Measurements from ENCODE around the gene KY.

KY gene

DNA sequence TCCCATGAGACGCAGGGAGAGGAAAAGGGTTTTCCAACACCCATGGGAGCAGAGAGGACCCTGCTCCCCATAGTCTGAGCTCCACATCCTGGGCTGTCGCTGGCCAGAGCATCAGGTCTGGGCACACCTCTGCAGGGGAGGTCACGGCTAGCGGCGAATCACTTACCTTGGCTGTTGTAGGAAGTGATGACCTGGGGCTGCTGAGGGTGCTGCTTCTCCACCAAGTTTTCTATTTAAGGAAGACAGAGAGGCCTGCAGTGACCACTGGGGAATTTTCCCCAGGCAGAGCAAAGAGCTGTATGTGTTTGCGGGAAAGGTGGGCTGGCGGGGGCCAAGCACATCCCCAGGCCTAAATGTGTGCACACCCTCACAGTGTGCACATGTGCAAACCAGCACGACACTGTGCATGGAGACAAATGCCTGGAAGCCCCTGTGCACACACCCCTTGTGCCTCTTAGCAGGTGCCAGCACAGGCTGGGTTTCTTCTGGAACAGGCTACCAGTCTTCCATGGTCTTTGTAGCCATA is 7.6 kb downstream of the KY start:
- TF ChIP-seq FOXP2 (optimal IDR thresholded peaks at IDR 0.05; ENCODE audit: borderline replicate concordance, extremely low read depth, extremely low read length, insufficient read depth) (no peak), POLR2AphosphoS5 (IDR thresholded peaks at IDR 0.05; ENCODE audit: low read depth, low read length) (no peak), SIN3A (IDR thresholded peaks at IDR 0.05; ENCODE audit: borderline replicate concordance, insufficient read depth, low read length) (no peak), TAF1 (IDR thresholded peaks at IDR 0.05; ENCODE audit: borderline replicate concordance, insufficient read depth, low read length) (no peak)

DNA sequence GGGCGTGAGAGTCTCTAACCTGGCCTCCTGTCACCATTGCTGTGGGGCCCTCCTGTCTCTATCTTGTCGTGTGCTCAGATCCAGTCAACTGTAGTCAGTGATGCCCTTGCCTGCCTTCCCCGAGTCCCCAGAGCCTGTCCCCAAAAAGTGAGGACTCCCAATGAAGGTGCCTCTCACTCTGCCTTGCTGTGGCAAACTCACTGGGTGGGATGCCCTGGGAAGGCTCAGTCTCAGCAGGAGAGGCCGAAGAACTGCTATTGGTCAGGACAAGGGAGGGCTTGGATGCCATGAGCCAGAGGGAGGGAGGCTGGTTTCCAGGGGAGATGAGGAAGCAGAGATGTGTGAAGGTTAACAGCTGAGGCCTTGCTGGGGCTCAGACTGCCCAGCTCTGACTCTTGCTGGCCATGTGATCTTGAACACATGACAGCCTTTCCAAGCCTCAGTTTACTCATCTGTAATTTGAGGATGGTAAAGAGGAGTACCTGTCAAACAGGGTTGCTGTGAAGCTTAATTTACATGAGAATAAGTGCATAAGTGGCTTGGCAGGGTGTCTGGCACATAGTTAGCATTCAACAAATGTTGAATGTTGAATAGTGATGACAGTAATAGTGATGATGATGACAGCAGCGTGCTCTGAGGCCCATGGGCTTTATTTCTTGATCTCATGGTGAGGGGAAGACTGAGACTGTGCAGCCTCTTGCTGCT is 8.2 kb downstream of the KY start:
- TF ChIP-seq SIN3A (IDR thresholded peaks at IDR 0.05; ENCODE audit: borderline replicate concordance, insufficient read depth, low read length) = no peak
- TF ChIP-seq POLR2AphosphoS5 (IDR thresholded peaks at IDR 0.05; ENCODE audit: low read depth, low read length) = no peak
- no peak for TF ChIP-seq TAF1 (IDR thresholded peaks at IDR 0.05; ENCODE audit: borderline replicate concordance, insufficient read depth, low read length)

DNA sequence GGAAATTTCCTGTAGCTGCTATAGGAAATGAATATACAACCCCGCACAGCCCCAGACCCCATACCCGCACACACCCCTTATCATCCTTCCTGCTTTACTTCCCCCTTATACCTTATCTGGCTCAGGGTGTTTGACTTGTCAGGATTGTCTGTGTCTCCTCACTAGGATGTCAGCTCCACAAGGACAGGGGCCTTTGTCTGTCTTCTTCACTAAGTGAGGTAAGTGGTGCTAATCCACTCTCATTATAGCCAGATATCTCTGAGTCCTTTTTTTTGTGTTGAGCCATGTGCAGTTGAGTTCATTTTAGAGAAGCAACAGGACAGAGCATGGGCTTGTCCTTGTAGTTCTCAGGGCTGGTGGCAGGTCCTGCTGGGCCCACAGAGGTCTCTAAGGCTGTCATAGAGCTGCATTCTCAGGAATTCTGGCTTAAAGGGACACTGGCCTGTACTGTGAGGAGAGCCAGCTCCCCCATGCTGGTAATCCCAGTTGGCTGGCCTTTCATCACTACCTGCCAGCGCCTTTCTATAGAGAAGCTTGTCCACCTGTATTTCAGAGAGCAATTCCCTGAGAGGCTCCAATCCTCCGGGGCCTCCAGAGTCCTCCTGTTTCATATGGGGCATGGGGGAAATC is 9.0 kb downstream of the KY start:
- no peak for TF ChIP-seq POLR2AphosphoS5 (IDR thresholded peaks at IDR 0.05; ENCODE audit: low read depth, low read length)
- no peak for TF ChIP-seq FOXP2 (optimal IDR thresholded peaks at IDR 0.05; ENCODE audit: borderline replicate concordance, extremely low read depth, extremely low read length, insufficient read depth)
- TF ChIP-seq SIN3A (IDR thresholded peaks at IDR 0.05; ENCODE audit: borderline replicate concordance, insufficient read depth, low read length) = no peak
- TF ChIP-seq, protein P1, sequence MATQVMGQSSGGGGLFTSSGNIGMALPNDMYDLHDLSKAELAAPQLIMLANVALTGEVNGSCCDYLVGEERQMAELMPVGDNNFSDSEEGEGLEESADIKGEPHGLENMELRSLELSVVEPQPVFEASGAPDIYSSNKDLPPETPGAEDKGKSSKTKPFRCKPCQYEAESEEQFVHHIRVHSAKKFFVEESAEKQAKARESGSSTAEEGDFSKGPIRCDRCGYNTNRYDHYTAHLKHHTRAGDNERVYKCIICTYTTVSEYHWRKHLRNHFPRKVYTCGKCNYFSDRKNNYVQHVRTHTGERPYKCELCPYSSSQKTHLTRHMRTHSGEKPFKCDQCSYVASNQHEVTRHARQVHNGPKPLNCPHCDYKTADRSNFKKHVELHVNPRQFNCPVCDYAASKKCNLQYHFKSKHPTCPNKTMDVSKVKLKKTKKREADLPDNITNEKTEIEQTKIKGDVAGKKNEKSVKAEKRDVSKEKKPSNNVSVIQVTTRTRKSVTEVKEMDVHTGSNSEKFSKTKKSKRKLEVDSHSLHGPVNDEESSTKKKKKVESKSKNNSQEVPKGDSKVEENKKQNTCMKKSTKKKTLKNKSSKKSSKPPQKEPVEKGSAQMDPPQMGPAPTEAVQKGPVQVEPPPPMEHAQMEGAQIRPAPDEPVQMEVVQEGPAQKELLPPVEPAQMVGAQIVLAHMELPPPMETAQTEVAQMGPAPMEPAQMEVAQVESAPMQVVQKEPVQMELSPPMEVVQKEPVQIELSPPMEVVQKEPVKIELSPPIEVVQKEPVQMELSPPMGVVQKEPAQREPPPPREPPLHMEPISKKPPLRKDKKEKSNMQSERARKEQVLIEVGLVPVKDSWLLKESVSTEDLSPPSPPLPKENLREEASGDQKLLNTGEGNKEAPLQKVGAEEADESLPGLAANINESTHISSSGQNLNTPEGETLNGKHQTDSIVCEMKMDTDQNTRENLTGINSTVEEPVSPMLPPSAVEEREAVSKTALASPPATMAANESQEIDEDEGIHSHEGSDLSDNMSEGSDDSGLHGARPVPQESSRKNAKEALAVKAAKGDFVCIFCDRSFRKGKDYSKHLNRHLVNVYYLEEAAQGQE (IDR thresholded peaks at IDR 0.05; ENCODE audit: insufficient read depth in 1 of 2, low read depth in 2 of 2, low read length in 2 of 2) = no peak
- no peak for TF ChIP-seq TAF1 (IDR thresholded peaks at IDR 0.05; ENCODE audit: borderline replicate concordance, insufficient read depth, low read length)

DNA sequence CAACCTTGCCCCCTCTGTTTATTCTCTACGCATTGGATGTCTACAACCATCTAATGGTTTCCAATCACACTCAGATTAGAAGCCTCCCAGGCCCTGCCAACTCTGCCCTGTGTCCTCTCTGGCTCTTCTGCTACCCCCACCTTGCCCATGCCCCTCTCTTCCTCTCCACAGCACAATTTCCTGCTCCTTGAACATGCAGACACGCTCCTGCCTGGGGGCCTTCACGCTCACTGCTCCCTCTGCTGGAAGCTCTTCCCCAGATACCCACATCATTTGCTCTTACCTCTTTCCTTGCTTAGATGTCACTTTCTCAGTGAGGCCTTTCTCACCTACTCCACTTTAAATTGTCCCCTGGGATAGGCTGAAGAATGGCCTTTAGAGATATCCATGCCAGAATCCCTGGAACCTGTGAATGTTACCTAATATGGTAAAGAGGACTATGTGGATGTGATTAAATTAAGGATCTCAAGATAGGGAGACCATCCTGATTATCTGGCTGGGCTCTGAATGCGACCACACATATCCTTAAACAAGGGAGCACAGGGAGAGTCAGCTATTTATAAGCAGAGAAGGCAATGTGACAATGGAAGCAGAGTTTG is 9.9 kb downstream of the KY start:
- TF ChIP-seq SIN3A (IDR thresholded peaks at IDR 0.05; ENCODE audit: borderline replicate concordance, insufficient read depth, low read length) = no peak
- TF ChIP-seq, protein P1 (IDR thresholded peaks at IDR 0.05; ENCODE audit: insufficient read depth in 1 of 2, low read depth in 2 of 2, low read length in 2 of 2) = no peak
- no peak for TF ChIP-seq TAF1 (IDR thresholded peaks at IDR 0.05; ENCODE audit: borderline replicate concordance, insufficient read depth, low read length)
- no peak for TF ChIP-seq FOXP2 (optimal IDR thresholded peaks at IDR 0.05; ENCODE audit: borderline replicate concordance, extremely low read depth, extremely low read length, insufficient read depth)
- no peak for TF ChIP-seq POLR2AphosphoS5 (IDR thresholded peaks at IDR 0.05; ENCODE audit: low read depth, low read length)

DNA sequence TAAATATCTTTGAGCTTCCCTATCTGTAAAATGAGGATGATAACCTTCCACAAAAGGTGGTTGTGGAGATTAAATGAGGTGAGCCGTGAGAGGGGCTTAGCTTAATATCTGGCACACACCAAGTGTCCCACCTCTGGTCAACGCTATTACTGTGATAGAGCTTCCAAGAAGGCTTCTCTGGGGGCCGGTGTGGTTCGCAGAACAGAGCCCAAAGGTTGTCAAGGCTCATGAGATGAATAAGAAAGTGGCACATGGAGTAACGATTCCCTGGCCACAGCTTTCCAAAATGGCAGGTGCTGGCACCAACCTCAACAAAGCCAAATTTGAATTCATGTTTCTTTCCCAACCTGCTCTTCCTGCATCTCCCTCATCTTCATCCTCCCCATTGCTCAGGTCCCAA is 10.4 kb downstream of the KY start:
- no peak for TF ChIP-seq FOXP2 (optimal IDR thresholded peaks at IDR 0.05; ENCODE audit: borderline replicate concordance, extremely low read depth, extremely low read length, insufficient read depth)
- no peak for TF ChIP-seq SIN3A (IDR thresholded peaks at IDR 0.05; ENCODE audit: borderline replicate concordance, insufficient read depth, low read length)
- TF ChIP-seq POLR2AphosphoS5 (IDR thresholded peaks at IDR 0.05; ENCODE audit: low read depth, low read length) = no peak

DNA sequence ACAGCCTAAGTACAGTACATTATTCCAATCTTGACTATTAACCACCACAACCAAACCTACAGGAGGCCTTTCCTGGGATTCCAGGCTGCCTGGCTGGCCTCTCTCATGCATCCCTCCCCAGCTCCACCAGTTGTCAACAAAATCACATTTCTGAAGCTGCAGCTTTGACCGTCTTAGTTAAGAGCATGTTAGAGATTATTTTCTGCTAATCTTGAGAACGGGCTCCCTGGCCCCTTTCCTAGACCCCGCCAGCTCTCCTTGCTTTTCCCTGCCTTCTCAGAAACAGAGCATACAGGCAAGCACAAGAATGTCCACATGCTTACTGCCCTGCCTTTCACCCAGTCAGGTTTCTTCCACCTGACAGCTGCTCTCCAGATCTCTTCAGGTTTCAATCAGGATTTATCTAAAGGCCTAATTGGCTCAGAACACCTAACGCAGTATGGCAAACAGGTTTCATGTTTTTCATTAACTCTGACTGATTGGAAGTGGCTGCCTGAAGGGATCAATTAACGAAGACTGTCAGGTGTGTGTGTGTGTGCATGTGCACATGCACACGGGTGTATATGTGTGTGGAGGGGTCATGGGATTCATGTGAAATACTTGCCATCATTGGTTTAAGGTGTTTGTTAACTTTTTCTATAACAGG is 12.3 kb downstream of the KY start:
- no peak for TF ChIP-seq FOXP2 (optimal IDR thresholded peaks at IDR 0.05; ENCODE audit: borderline replicate concordance, extremely low read depth, extremely low read length, insufficient read depth)

DNA sequence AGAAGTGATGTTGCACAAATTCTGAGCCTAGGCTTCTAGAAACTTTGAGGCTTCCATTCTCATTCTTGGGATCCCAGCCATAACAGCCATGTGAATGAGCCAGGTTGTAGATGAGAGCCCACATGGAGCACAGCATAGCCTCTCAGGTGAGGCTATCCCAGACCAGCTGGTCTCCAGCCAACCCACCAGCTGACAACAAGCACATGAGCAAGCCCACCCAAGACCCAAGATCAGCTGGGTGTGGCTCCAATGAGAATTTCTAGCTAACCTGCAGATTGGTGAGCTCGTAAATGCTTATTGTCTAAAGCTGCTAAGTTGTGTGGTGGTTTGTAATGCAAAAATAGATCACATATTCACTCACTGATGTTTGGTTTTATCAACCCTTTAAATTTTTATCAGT is 14.4 kb downstream of the KY start:
- no peak for TF ChIP-seq FOXP2 (optimal IDR thresholded peaks at IDR 0.05; ENCODE audit: borderline replicate concordance, extremely low read depth, extremely low read length, insufficient read depth)
- no peak for TF ChIP-seq POLR2AphosphoS5 (IDR thresholded peaks at IDR 0.05; ENCODE audit: low read depth, low read length)
